Stimulated activated naive CD4-positive, alpha-beta T cell (primary cell): ENCODE results near the gene ANKRD13D.
"Not testable (repeated sequence)": the region's sequence is repeated elsewhere in the genome, so short reads cannot be mapped to it uniquely, and the experiment has no call there.

Experiments
- DNase-seq, 6 experiments: peaks; one replicate each; lab custom pipeline; 2025; lab: John Stamatoyannopoulos, UW

Gene ANKRD13D

DNA sequence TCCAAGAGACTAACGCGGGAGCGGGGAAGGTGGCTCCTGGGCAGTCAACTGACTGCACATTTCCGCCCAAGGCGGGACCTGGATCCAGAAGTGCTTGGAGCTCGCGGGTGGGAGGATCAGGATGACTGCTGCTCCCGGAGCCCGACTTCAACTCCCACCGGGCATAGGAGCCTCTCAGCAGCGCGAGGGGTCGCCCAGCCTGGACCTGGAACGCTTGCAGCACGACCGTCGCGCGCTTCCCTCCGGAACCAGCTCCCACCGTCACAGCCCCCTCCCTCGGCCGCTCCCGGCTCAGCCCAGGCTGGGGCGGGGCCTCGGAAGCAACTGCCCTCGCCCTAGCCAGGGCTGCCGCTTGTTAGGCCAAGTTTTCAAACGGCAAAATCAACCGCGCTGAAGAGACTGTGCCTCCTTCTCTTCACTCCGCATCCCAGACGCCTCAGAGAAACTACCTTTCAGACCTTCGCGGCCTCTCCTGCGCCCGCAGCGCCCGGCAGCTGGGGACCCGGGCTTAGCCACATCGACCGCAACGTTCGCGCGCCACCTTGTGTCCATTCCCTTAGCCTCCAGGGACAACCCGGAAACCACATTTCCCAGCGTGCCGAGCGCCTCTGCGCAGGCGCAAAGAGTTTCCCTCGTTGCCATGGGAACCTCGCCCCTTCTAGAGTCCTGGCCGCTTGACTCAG, 28.2 kb downstream of the ANKRD13D start:
- peak; percentile 93 to 97 (median 96) for DNase-seq

DNA sequence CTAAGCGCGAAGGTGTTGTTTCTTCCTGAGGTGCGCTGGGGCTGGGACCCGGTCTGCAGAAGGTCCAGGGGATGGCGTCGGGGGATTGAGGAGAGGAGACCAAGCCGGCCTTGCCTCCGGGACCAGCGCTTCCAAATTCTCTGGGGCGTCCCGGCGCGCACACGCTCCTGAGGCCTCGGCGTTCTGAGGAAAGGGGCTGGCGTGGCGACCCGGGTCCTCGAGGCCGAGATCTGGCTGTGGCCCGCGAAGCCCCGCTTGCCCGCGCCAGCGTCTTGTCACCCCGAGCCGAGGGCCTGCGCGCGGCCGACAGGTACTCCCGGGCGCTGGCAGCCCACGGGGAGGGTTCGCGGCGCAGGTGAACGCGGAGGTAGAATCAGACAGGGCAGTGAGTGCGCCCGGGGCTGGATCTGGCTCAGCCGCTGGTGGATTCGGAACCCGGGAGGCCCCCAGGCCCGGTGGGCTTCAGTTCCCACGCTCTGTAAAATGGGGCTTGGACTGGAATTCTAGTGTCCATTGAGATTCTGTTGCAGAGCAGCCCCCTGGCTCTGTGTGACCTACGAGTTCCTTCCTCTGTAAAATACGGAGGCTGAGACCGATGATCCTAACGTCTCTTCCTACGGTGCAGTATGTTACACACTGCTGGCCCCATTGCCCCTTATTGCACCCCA, 28.9 kb downstream of the ANKRD13D start:
- DNase-seq, result peak in 1 of 6 experiments; percentile 51

DNA sequence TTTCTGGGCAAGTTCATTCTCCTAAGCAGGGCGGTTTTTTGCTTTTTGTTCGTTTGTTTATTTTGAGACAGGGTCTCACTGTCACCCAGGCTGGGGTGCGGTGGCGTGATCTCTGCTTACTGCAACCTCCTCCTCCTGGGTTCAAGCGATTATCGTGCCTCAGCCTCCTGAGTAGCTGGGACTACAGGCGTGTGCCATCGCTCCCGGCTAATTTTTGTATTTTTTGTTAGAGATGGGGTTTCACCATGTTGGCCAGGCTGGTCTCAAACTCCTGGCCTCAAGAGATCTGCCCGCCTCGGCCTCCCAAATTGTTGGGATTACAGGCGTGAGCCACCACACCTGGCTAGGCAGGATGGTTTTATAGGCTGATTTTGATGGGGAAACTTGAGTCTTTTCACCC, 29.8 kb downstream of the ANKRD13D start:
- not testable (repeated sequence) for DNase-seq

DNA sequence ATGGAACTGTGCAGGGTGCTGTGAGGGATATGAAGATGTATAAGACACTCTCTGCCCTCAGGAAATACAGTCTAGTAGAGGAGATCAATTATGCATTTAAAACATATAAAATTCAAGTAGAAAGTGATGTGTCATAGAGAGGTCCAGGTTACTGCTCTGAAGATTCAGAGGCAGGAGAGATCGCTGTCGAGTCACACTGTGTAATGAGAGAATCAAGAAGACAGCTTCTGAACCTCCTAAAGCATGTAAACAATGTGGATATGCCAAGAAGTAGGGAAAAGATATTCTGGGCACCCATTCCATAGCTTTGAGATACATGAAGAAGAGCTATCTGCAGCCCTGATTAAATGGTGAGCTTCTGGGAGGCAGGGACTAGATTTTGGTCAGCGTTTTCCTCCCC, 30.9 kb downstream of the ANKRD13D start:
- no peak for DNase-seq

DNA sequence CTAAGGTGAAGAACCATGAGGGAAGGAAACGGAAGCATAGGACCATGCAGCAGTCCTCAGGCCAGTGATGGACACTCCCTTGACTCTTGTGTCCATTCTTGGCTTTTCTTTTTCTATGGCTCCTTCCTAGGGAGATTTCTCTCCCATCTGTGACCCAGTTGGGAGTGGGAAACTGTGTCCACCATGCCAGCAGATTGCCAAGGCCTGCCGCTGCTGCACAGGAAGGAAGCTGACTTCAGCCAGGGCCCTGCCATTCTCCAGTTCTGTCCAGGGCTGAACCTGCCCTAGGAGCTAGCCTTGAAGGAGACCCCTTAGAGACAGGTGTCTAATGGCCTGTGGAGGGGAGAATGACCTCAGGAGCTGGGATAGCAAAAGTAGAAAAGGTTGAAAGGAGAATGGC, 31.6 kb downstream of the ANKRD13D start:
- no peak for DNase-seq

DNA sequence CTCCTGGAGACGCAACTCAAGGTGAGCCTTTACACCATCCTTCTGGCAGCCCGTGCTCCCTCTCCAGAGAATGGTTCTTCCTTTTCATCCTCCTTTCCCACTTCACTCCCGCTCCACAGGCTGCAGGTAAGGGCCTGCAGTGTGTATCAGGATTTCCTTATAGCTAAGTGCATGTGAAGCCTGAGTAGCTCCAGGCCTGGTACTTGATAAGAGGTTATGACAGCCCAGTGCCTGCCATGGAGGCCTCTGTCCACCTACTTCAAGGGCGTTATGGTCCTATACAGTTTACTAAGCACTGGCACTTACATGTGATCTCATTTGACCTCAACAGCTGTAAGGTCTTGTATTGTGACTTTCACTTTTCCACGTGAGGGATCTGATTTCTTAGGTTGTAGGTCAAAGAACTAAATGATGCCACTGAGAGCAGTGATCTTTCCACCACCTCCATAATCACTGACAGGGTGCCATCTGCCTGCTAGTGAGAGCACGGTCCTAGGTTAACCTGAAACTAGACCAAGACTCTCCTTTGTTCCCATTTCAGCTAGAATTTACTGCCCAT, 32.3 kb downstream of the ANKRD13D start:
- no peak for DNase-seq

DNA sequence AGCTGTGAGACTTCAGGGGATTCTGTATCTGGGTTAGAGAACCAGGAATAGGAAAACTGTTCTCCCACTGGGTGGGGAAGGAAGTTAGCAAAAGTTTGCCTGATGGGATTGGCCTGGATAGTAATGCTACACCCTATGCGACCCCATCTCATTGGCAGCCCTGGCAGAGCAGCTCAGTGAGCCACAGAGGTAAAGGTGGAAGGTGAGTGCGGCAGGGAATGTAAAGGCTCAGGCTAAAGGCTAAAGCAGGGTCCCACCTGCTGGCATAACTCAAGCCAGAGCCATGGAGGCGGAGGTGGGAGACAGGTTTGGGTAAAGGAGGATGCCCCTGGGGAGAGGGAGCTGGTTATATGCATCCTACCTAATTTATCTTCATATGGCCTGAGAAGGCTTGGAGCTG, 32.9 kb downstream of the ANKRD13D start:
- DNase-seq, result no peak

DNA sequence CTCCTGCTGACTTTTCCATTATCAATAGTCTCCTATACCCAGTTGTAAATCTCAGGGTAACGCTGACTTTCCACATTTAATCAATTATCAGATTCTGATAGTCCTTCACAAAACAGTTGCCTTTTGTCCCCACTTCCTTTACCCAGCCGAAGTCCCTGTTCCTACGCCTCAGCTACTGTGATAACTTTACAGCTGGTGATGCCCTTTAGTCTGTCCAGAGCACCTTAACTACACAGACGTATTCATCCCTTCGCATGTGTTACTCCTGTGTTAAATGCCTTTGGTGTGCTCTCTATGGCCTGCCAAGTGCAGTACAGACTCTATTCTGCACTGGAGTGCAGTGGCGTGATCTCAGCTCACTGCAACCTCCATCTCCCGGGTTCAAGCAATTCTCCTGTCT, 34.4 kb downstream of the ANKRD13D start:
- DNase-seq, result no peak

DNA sequence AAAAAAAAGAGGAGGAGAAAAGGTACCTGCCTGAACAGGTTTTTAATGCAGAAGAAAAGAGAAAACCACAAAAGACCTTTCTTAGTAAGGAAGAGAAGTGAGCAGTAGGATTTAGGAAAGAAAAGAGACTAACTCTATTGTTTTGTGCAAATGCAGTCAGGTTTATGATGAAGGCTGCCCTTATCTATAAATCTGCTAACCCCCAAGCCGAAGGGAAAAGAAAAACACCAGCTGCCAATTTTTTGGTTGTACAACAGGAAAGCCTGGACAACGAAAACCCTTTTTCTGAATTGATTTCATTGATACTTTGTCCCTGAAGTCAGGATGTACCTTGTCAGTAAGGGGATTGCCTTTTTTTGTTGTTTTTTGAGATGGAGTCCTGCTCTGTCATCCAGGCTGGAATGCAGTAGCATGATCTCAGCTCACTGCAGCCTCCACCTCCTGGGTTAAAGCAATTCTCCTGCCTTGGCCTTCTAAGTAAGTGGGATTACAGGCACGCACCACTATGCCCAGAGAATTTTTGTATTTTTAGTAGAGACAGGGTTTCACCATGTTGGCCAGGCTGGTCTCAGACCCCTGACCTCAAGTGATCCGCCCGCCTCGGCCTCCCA, 43.1 kb downstream of the ANKRD13D start:
- no peak for DNase-seq

DNA sequence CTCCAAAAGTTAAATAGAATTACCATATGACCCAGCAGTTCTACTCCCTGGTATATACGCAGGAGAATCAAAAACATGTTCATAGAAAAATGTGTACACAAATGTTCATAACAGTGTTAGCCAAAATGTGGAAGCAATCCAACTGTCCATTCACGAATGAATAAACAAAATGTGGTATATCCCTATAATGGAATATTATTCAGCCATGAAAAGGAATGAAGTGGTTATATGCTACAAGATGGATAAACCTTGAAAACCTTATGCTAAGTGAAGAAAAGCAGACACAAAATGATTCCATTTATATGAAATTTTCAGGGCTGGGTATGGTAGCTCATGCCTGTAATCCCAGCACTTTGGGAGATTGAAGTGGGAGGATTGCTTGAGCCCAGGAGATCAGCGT, 48.2 kb downstream of the ANKRD13D start:
- DNase-seq, result no peak

DNA sequence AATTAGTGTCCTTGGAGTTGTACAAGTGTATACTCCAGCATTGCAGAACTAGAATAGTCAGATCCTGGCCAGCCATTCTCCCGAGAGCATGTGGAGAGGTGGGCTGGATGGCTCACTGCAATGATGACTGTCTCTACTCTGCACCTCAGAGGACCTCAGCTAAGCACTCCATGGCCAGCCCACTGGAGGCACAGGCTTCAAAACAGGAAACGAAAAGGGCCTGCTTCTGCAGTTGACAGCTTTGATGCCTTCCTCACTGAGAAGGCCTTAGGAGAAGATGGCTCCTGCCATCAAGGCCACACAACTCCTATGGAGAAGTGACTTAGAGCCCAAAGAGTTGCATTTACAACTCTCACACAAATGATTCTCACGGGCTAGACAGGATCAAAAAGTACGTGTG, 55.2 kb downstream of the ANKRD13D start:
- DNase-seq, result peak in 3 of 6 experiments; percentile 13 to 25 (median 20)

DNA sequence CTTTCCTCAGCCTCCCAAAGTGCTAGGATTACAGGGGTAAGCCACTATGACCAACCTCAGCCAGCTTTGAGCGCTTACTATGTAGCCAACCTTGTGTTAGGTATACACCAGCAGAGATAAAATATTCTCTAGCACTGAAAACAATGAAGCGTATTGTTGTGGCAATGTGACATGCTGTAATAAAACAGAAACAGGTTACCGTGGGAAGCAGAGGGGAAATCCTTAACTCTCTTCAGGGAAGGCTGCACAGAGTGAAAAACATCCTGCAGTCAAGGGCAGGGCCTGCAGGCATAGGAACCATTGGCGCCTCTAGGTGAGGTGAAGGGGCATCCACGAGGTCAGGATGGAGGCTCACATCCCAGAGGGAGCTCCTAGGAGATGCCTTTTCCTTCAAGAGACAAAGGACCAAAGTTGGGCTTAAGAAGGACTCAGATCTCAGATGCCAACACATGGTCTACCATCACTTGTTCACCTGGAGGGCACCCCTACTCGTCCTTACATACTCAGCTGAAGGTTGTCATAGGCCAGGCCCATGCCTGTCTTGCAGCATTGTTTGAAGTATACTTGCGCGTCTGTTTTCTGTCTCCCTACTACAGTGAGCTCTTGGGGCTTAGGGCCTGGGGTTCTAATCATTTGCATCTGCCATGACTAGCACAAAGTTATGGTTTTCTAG, 56.3 kb downstream of the ANKRD13D start:
- DNase-seq, result peak in 2 of 6 experiments; percentile 21 to 69

DNA sequence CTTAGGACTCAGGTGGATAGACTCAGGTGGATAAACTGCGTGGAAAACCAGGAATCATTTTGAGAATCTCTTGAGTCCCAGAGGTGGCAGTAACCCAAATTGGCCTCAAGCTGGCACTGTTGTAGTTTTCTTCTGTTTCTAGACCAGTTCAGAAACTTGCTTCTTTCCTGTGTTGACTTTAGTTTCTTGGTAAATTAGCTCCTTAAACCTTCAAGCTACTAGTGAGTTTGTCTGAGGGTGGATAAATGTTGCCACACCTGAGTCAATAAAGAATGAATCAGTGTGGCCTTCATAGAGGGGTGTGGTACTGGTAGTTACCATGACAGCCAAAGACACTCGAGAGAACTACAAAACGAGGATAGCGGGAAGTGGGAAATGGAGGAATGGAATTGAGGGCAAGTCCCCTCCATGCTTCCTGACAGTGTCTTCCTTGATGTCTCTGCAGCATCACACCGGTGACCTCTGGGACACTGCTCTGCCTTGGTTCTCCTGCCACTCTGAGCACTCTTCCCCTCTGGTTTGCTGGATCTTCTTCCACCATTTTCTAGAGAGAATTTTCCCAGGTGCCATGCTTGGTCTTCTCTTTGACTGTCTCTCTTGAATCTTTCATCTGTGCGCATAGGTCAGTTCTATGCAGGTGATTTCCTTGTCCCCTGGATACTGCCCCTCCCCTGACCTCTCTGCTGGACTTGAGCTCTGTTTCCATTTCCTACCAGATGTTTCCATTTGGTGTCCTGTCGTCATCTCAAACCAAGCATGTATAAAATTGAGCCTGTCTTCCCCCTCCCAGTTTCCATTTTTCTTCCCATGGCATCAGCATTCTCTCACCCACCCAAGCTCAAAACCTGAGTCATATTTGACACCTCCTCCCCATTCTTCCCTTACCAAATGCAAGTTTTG, 57.1 kb downstream of the ANKRD13D start:
- peak in 3 of 6 experiments; percentile 26 to 69 (median 50) for DNase-seq

DNA sequence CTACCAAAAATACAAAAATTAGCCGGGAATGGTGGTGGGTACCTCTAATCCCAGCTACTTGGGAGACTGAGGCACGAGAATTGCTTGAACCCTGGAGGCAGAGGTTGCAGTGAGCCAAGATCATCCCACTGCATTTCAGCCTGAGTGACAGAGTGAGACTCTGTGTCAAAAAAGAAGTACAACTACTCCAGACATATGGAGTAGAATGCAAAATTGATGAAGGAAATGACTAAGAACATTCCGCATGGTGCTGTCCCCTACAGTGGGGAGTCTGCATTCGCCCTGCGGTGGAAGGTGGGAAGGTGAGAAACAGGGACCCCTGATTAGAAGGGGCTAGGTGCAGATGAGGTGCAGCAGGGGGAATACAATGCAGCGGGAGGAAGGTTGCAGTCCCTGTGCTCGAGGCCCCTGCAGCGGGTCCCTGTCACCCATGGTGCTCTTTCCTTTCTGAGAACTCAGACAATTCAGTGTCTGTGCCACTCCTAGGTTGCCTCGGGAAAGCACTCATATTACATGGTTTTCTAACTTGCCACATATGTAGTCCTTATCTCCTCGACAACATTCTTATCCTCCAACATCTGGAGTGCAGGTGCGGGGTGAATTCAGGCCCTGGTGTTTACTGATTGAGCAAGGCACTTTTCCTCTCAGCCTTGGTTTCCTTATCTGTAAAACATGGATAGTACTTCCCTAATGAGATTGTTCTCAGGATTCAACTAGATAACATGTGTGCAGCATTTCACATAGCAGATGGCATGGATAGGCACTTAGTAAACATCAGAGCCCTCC, 59.1 kb downstream of the ANKRD13D start:
- DNase-seq, result no peak

DNA sequence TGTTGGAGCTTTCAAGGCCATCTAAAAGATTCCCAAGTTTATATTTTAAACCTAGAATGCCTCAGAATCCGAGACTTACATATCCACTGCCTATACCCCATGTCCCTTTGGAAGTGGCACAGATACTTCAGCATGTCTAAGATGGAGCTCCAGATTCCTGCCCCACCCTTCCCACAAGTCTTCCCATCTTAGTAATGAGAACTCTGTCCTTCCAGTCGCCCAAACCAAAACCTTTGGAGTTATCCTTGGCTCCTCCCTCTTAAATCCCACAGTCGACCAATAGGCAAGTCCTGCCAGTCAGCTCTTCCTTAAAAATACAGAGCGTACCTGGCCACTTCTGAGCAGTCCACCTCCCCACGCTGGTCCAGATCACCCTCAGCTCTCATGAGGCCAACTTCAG, 59.9 kb downstream of the ANKRD13D start:
- DNase-seq, result no peak

DNA sequence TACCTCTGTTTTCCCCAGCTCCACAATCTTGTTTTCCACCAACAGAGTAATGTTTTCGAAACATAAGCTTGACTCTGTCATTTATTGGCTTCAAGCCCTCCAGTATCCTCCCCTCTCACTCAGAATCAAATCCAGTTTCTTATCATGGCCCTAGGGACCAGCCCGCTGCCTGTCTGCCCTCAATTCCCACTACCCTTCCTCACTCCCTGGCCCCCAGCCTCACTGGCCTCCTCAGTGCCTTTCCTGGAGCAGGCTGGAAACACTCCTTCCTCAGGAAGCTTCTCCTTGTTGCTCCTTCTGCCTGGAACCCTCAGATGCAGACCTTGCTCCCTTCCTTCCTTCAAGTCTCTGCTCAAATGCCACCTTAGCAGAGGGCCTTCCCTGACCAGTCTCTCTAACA, 60.4 kb downstream of the ANKRD13D start:
- DNase-seq, result no peak

DNA sequence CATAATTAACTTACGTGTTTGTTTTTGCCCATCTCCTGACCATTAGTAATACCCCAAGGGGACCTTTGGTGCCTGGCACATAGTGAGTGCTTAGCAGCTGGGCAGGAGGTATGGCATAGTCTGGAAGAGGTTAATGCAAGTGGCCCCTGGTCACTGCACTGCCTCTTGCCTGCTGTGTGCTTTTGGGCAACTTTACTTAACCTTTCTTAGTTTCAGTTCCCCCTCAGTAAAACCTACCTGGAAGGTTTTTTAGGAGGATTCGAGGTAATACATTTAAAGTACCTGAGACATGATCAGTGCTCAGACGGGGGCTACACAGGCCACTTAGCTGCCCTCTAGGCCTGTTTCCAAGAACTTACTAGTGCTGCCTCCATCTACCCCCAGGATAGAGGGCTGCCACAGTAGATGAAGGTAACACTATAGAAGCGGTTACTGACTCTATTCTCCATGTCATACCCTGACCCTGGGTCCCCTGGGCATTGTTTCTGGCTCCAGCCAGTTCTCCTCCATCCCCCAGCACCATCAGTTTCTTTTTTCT, 60.9 kb downstream of the ANKRD13D start:
- no peak for DNase-seq

DNA sequence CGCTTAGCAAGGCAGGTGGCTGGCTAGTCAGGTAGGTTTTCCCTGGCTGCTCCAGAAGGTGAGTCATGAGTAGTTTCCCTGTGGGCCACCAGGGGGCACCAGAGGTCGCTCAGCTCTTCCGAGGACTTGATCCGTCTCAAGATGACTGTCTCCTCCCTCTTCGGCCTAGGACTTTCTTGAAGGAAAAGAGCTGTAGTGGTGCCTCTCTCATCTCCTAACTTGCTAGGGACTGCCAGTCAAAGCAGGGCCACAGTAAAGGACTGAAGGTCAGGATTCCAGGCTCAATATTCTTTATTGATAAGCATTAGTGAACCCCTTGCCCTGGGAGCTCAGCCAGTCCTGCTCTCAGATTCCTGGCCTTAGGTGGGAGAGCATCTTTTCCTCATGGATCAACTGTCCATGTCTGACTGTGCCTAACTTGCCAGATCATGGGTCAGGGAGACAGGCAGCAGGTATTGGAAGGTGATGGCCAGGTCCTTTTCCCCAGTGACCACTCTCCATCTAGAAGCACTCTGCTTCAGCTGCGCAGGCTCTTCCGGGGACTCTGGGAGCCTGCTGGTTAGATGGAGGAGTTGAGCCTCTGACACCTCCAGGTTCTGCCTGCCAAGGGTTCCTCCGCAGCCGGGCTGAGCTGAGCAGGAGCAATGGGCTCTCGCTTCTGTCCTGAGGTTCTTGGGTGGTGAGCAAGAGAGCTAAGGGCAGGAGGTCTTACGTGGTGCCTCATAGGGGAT, 62.3 kb downstream of the ANKRD13D start:
- DNase-seq, result peak; percentile 41 to 73 (median 50)
